CD4-positive, alpha-beta T cell treated with Interleukin-17A for 4 hours (primary cell): ENCODE measurements around the gene APBA3.

Experiments used
- DNase-seq: peaks from one replicate; pipeline ENCODE4 v3.0.0-alpha.2; 2020; ENCODE audit warnings: mixed read lengths

The APBA3 gene

DNA sequence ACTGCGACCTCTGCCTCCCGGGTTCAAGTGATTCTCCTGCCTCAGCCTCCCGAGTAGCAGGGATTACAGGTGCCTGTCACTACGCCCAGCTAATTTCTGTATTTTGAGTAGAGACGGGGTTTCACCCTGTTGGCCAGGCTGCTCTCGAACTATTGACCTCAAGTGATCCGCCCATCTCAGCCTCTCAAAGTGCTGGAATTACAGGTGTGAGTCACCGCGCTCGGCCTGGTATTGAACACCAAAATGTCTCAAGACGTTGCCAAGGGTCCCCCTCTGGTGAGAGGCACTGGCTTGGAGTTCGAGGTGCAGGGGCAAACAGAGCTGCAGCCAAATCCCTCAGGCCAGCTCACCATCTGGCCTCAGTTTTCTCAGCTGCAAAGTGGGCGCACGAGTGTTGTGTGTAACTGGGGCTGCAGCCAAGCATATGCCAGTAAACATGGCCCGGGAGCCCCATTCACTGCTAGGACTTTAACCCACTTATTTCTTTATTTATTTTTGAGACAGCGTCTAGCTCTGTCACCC, 45.3 kb downstream of the APBA3 start:
- DNase-seq, result no peak

DNA sequence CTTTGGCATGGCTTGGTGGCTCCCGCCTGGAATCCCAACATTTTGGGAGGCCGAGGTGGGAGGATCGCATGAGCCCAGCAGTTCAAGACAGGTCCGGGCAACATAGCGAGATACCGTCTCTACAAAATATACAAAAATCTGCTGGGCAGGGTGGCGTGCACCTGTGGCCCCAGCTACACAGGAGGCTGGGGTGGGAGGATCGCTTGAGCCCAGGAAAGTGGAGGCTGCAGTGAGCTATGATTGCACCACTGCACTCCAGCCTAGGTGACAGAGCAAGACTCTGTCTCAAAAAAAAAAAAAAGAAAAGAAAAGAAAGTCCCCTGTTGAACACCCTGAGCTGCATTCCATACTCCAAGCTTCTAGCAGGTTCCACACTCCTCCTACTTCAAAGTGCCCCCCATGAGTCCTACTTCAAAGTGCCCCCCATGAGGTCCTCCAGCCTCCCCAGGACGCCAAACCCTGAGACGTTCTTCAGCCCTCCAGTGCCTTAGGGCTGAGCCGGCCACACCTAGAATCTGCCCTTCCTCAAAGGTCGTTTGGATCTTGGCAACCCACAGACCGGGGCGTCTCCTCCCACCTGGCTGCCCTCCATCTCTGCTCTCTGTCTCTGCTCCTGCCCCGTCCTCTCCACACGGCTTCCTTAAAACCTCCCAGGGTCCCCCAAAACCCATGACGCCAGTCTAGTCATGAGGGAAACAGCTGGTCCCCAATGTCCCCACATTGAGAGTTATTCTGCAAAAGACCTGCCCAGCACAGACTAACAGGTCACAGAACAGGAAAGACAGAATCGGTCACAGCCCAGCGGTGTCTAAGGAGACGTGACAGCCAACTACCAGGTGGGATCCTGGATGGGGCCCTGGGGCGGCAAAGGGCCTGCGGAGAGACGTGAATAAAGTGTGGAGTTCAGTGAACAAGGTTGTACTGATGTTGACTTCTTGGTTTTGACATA, 48.6 kb downstream of the APBA3 start:
- DNase-seq, result no peak

DNA sequence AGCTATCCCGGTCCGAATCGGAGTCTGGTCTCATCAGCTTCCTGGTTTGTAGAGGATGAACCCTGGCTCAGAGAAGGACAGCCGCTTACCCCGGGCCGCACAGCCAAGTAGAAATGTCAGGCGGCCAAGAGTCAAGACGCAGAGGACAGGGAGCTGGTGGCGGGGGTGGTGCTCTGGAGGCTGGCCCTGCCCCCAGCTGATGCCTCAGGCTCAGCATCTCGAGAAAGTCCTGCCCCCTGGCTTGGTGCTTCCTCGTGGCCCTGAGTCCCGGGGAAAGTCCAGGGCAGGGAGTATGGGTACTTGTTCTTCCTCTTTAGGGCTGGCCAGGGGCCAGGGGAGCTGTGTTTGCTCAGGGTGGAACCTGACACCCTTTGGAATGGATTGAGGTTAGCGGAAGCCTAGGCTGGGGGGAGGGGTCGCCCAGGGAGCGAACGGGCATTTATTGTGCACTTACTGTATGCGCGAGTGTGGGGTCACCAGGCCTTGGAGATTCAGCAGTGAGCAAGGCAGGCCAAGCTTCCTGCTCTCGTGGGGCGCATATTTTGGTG, 51.2 kb downstream of the APBA3 start:
- no peak for DNase-seq

DNA sequence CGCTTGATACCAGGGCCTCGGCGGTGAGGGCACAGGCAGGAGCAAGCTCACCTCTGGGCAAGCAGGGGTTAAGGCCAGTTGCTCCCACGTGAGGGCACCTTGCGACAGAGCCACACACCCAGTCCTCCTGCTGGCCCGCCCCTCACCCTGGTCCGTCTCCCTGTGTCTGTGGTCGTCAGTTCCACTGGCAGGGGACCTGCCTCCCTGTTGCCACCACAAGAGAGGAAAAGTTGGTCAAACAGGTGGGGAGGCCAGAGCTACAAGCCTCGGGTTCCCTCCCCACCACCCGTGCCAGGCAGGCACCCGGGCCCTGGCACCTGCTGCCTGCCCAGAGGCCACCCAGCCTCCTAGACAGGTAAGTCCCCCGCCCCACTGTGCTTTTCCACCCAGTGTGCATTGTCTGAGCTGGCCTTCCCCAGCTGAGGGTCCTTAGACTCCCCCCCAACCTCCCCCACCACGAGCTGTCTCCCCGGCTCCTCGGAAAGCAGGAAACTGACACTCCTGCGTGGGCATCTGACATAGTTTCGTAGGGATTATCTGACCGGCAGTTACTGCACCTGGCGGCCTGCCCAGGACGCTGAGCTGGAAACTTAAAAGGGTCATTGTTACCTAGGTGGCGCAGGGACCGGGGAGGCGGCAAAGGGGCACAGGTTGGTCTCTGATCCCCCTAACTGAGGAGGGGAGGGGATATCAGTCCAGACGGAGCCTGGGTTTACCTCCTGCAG, 53.1 kb downstream of the APBA3 start, which contains the start of gene TJP3:
Gene TJP3, plus strand, starts transcription at position 178 of the 725 bp plus-strand sequence. CDS start 20,049 bp downstream, outside the sequence.
- no peak for DNase-seq

DNA sequence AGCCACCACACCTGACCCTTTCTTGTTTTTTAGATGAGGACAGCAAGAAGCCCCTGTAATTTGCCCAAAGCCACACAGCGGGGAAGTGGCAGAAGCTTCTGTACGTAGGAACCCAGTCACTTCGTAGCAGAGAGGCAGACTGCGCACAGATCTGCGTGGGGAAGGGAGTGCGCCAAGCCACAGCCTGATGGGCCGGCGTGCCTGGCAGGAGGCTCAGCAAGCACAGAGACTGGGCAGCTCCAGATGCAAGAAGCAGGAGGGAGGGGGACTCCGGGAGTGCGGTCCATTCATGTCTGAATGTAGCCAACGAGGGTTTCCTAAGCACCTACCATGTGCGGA, 53.7 kb downstream of the APBA3 start:
- DNase-seq, result no peak

DNA sequence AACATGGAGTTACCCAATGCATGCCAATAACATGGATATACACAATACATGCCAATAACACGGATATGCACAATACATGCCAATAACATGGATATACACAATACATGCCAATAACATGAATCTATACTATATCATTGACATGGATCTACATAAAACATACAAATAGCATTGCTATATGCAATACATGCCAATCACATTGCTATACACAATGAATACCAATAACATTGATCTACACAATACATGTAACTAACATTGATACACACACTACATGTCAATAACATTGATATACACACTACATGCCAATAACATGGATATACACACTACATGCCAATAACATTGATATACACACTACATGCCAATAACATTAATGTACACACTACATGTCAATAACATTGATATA, 60.3 kb downstream of the APBA3 start:
- no peak for DNase-seq
